Stimulated activated CD4-positive, alpha-beta T cell treated with anti-CD3 and anti-CD28 coated beads, Interleukin-12 subunit alpha, Interleukin-12 subunit beta, amount 100 ng/mL, for 4 hours (primary cell): ENCODE data around the gene EIF1AD.
"Not testable (repeated sequence)": the region's sequence is repeated elsewhere in the genome, so short reads cannot be mapped to it uniquely, and the experiment has no call there.

Source experiments
- DNase-seq: peaks from one replicate; pipeline ENCODE4 v3.0.0-alpha.2; 2020

EIF1AD gene

GRCh38 chr11:66020618-66021357 is 18.8 kb upstream of the EIF1AD start:
- DNase-seq, result no peak

GRCh38 chr11:66020212-66020611 is 18.3 kb upstream of the EIF1AD start:
- no peak for DNase-seq

GRCh38 chr11:66017321-66017720 is 15.4 kb upstream of the EIF1AD start:
- no peak for DNase-seq

GRCh38 chr11:66016793-66017177 is 14.8 kb upstream of the EIF1AD start:
- no peak for DNase-seq

GRCh38 chr11:66015936-66016792 is 14.2 kb upstream of the EIF1AD start:
- no peak for DNase-seq

GRCh38 chr11:66015454-66015881 is 13.5 kb upstream of the EIF1AD start:
- DNase-seq, result no peak

GRCh38 chr11:66014804-66015453 is 13.0 kb upstream of the EIF1AD start:
- DNase-seq, result no peak

- DNase-seq, result no peak
Measured at GRCh38 chr11:66013762-66014100, 11.8 kb upstream of the EIF1AD start.

GRCh38 chr11:66012946-66013761 is 11.2 kb upstream of the EIF1AD start:
- no peak for DNase-seq

- no peak for DNase-seq
Measured at GRCh38 chr11:66012371-66012945, 10.5 kb upstream of the EIF1AD start.

GRCh38 chr11:66011785-66012303 is 9.9 kb upstream of the EIF1AD start, which contains the start of gene CST6:
Gene CST6, plus strand, starts transcription at chr11:66012008. Its CDS starts 37 bp downstream, at chr11:66012045.
- DNase-seq, result no peak

GRCh38 chr11:66011239-66011784 is 9.4 kb upstream of the EIF1AD start:
- no peak for DNase-seq

GRCh38 chr11:66010036-66010435 is 8.1 kb upstream of the EIF1AD start:
- DNase-seq, result not testable (repeated sequence)

- DNase-seq, result no peak
Measured at GRCh38 chr11:66008468-66009101, 6.6 kb upstream of the EIF1AD start.

- no peak for DNase-seq
Measured at GRCh38 chr11:66008095-66008467, 6.1 kb upstream of the EIF1AD start.

GRCh38 chr11:66007201-66007634 is 5.3 kb upstream of the EIF1AD start:
- DNase-seq, result no peak

- no peak for DNase-seq
Measured at GRCh38 chr11:66006891-66007176, 4.9 kb upstream of the EIF1AD start.

GRCh38 chr11:66006134-66006890 is 4.4 kb upstream of the EIF1AD start:
- DNase-seq, result no peak

- DNase-seq, result no peak
Measured at GRCh38 chr11:66004186-66004585, 2.2 kb upstream of the EIF1AD start.

GRCh38 chr11:66003291-66003690 is 1.3 kb upstream of the EIF1AD start:
- no peak for DNase-seq
